ENCODE results near the gene EMCN.

The EMCN gene, protein sequence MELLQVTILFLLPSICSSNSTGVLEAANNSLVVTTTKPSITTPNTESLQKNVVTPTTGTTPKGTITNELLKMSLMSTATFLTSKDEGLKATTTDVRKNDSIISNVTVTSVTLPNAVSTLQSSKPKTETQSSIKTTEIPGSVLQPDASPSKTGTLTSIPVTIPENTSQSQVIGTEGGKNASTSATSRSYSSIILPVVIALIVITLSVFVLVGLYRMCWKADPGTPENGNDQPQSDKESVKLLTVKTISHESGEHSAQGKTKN

DNA sequence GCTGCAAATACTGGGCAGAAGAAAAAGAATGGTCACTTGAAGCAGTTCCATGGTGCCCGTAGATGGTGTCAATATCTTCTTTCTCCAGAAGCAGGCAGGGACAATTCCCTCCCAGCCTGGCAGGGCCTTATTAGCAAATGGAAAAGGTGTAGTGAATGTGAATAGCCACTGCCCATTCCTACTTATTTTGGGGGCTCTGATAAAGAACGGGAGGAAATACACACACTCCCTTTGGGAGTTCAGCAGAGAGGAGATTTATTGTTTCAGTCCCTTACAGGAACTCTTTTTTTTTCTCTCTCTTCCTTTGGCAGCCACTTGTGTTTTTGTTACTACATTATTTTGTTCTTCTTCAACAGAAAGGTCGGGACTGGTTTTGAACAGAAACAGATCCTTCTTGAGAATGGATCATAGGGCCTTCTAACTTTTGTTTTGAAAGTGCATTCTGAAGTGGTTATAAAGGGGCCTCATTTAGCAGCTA lies at the start of gene EMCN:
Gene EMCN, minus strand, starts transcription at position 159 of the 478 bp plus-strand sequence. Its CDS starts 108 bp downstream, at position 51.
- Histone ChIP-seq H3K27ac (ENCODE audit: low read depth in 2 of 2, low read length in 2 of 2) (no peak within 1 kb of the TSS), H3K36me3 (ENCODE audit: control insufficient read depth in 2 of 2, insufficient read depth in 2 of 2, low read length in 2 of 2) (no peaks in the 10 kb centered on the region), H3K27me3 (ENCODE audit: control insufficient read depth in 2 of 2, insufficient read depth in 2 of 2, low read length in 2 of 2) (no peaks in the 10 kb centered on the region), H3K9ac (ENCODE audit: low read depth in 1 of 2, low read length in 2 of 2) (no peak within 1 kb of the TSS), H3K4me3 (ENCODE audit: low read length in 2 of 2) (peak within 1 kb of the TSS in 1 of 2 donors; percentile 17), H3K9me3 (ENCODE audit: control insufficient read depth in 2 of 2, low read length in 2 of 2) (no peaks in the 10 kb centered on the region), H3K4me1 (ENCODE audit: control insufficient read depth in 2 of 2, insufficient read depth in 2 of 2, low read length in 2 of 2) (no peaks in the 10 kb centered on the region)

DNA sequence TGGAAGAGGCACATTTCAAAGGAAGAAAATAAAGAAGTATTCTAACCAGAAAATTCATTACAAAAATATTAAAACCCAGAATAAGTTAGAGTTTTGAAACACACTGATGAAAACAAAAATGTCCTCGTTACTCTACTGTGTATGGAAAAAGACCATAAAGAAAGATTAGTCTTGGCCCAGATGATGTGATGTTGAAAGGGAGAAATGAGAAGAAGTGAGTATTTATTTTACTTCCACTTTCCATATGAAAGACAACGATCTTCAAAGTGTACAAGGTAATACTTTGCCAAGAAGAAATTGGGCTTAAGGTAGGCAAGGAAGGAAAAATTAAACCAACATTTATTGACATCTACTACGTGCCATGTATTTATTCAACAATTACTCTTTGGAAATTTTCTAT lies 48.6 kb upstream of the EMCN start:
- H3K4me3 ChIP-seq (ENCODE audit: low read length in 2 of 2), result no peak overlapping the region
- H3K4me1 ChIP-seq (ENCODE audit: control insufficient read depth in 2 of 2, insufficient read depth in 2 of 2, low read length in 2 of 2), result no peaks in the 10 kb centered on the region
- no peaks in the 10 kb centered on the region for H3K9me3 ChIP-seq (ENCODE audit: control insufficient read depth in 2 of 2, low read length in 2 of 2)
- H3K36me3 ChIP-seq (ENCODE audit: control insufficient read depth in 2 of 2, insufficient read depth in 2 of 2, low read length in 2 of 2), result no peaks in the 10 kb centered on the region
- no peak overlapping the region for H3K9ac ChIP-seq (ENCODE audit: low read depth in 1 of 2, low read length in 2 of 2)
- H3K27me3 ChIP-seq (ENCODE audit: control insufficient read depth in 2 of 2, insufficient read depth in 2 of 2, low read length in 2 of 2), result no peaks in the 10 kb centered on the region
- no peak overlapping the region for H3K27ac ChIP-seq (ENCODE audit: low read depth in 2 of 2, low read length in 2 of 2)

DNA sequence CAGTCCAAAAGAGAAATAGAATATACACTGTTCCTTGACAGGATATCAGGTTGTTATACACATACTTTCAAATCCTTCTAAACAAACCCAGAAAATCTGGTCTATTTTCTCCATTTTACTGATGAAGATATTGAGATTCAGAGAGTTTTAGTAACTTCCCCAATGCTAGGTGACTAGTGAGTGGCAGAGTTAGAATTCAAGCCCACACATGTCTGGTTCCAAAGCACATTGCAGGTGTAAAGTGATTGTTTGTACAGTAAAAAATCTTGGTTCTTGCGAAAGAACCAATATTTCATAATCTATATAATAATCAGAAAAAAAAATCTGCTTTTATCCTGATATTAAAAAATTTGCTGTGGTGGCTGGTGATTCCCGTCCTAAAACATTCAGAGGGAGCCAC lies 39.5 kb upstream of the EMCN start:
- Histone ChIP-seq H3K9me3 (ENCODE audit: control insufficient read depth in 2 of 2, low read length in 2 of 2) (no peaks in the 10 kb centered on the region), H3K9ac (ENCODE audit: low read depth in 1 of 2, low read length in 2 of 2) (no peak overlapping the region), H3K4me1 (ENCODE audit: control insufficient read depth in 2 of 2, insufficient read depth in 2 of 2, low read length in 2 of 2) (no peaks in the 10 kb centered on the region), H3K27ac (ENCODE audit: low read depth in 2 of 2, low read length in 2 of 2) (no peak overlapping the region), H3K4me3 (ENCODE audit: low read length in 2 of 2) (no peak overlapping the region), H3K36me3 (ENCODE audit: control insufficient read depth in 2 of 2, insufficient read depth in 2 of 2, low read length in 2 of 2) (no peaks in the 10 kb centered on the region), H3K27me3 (ENCODE audit: control insufficient read depth in 2 of 2, insufficient read depth in 2 of 2, low read length in 2 of 2) (no peaks in the 10 kb centered on the region)

DNA sequence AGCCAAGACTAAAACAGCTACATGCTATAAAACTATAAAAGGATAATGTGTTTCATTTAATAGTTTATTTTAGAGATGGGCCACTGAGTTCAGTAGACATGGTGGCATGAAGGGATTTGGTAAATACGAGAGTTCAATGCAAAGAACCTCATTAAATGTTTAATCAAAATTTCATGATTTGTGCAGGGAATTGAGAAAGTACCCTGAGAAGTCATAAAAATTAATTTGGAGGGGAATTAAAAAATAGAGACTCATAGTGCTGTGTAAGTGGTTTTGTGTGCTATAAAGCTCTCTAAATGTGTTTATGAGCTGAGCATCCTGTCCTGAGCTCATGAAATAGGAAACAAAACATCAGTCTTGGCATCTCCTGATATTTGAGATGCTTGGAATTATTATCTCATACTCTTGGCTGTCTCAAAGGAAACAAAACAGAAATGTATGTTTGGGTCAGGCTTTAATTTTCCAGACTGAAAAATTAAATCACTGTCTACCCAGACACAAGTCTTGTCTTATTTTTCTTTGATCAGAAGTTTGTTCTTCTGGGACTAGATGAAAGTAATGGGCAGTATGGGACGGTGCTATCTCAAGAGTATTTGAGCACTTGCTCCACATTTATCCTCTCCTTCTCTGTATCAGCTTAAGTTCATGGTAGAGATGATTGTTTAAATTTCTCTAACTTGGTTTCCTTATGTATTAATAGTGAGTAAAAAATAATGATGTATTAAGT lies 38.0 kb upstream of the EMCN start:
- Histone ChIP-seq H3K9me3 (ENCODE audit: control insufficient read depth in 2 of 2, low read length in 2 of 2) (no peaks in the 10 kb centered on the region), H3K4me3 (ENCODE audit: low read length in 2 of 2) (no peak overlapping the region), H3K9ac (ENCODE audit: low read depth in 1 of 2, low read length in 2 of 2) (no peak overlapping the region), H3K27ac (ENCODE audit: low read depth in 2 of 2, low read length in 2 of 2) (no peak overlapping the region), H3K4me1 (ENCODE audit: control insufficient read depth in 2 of 2, insufficient read depth in 2 of 2, low read length in 2 of 2) (no peaks in the 10 kb centered on the region), H3K36me3 (ENCODE audit: control insufficient read depth in 2 of 2, insufficient read depth in 2 of 2, low read length in 2 of 2) (no peaks in the 10 kb centered on the region), H3K27me3 (ENCODE audit: control insufficient read depth in 2 of 2, insufficient read depth in 2 of 2, low read length in 2 of 2) (no peaks in the 10 kb centered on the region)

DNA sequence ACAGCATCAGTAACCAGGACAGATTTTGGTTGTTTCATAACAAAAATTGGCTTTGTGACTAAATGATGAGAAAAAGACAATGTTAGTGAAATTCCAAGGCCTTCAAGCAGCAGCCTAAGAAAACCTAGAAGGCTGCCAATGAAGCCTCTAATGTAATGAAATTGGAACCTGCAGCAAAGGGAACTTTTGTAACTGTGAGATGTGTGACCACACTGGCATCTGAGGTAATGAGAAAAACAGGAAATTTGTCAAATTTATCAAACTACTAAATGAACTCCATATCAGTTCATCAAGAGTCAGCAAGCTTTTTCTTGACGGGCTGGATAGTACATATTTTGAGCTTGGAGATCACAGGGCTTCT lies 30.4 kb upstream of the EMCN start:
- Histone ChIP-seq H3K4me3 (ENCODE audit: low read length in 2 of 2) (no peak overlapping the region), H3K9ac (ENCODE audit: low read depth in 1 of 2, low read length in 2 of 2) (no peak overlapping the region), H3K36me3 (ENCODE audit: control insufficient read depth in 2 of 2, insufficient read depth in 2 of 2, low read length in 2 of 2) (no peaks in the 10 kb centered on the region), H3K9me3 (ENCODE audit: control insufficient read depth in 2 of 2, low read length in 2 of 2) (no peaks in the 10 kb centered on the region), H3K4me1 (ENCODE audit: control insufficient read depth in 2 of 2, insufficient read depth in 2 of 2, low read length in 2 of 2) (no peaks in the 10 kb centered on the region), H3K27me3 (ENCODE audit: control insufficient read depth in 2 of 2, insufficient read depth in 2 of 2, low read length in 2 of 2) (no peaks in the 10 kb centered on the region), H3K27ac (ENCODE audit: low read depth in 2 of 2, low read length in 2 of 2) (no peak overlapping the region)

DNA sequence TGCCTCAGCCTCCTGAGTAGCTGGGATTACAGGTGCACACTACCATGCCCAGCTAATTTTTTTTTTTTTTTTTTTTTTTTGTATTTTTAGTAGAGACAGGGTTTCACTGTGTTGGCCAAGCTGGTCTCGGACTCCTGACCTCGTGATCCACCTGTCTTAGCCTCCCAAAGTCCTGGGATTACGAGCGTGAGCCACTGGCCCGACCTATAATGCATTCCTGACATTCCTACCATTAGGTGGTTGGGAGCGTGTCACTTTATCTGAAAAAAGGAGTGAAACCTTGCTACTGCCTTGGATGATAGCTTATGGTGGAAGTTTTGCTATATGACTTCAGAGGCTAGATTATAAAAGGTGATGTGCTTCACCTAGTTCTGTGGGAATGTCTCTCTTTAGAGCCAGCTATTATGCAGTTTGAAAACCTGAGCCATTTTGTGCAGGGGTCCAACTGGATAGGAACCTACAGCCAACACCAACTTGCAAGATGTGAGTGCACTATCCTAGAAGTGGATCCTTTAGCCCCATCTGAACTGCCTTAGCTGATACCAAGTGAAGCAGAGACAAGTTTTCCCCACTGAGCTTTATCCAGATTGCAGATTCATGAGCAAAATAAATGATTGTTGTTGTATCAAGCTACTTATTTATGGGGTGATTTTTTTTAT lies 29.8 kb upstream of the EMCN start:
- no peaks in the 10 kb centered on the region for H3K9me3 ChIP-seq (ENCODE audit: control insufficient read depth in 2 of 2, low read length in 2 of 2)
- no peak overlapping the region for H3K4me3 ChIP-seq (ENCODE audit: low read length in 2 of 2)
- no peaks in the 10 kb centered on the region for H3K4me1 ChIP-seq (ENCODE audit: control insufficient read depth in 2 of 2, insufficient read depth in 2 of 2, low read length in 2 of 2)

DNA sequence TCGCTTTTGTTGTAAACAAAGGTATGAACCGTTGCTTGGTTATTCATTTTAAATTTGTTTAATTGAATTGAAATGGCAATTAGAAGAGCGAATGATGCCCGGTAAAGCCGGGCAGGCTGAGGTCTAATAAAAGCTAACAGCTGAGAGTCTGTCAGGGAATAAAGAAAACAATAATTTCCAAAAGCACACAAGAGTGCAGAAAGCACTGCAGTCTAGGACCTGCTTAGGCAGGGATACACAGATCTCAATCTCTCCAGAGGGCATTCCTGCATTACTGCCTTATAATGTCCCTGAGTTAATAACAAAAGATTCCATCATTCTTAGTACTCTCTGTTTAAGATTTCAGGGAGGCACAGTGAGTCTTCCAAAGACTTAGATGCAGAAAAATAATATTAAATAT lies 27.6 kb upstream of the EMCN start:
- Histone ChIP-seq H3K4me1 (ENCODE audit: control insufficient read depth in 2 of 2, insufficient read depth in 2 of 2, low read length in 2 of 2) (no peaks in the 10 kb centered on the region), H3K27ac (ENCODE audit: low read depth in 2 of 2, low read length in 2 of 2) (no peak overlapping the region)

More for the DNA sequence above, 29.8 kb upstream of the EMCN start:
- Histone ChIP-seq H3K9ac (ENCODE audit: low read depth in 1 of 2, low read length in 2 of 2) (no peak overlapping the region), H3K27ac (ENCODE audit: low read depth in 2 of 2, low read length in 2 of 2) (no peak overlapping the region), H3K36me3 (ENCODE audit: control insufficient read depth in 2 of 2, insufficient read depth in 2 of 2, low read length in 2 of 2) (no peaks in the 10 kb centered on the region), H3K27me3 (ENCODE audit: control insufficient read depth in 2 of 2, insufficient read depth in 2 of 2, low read length in 2 of 2) (no peaks in the 10 kb centered on the region)

DNA sequence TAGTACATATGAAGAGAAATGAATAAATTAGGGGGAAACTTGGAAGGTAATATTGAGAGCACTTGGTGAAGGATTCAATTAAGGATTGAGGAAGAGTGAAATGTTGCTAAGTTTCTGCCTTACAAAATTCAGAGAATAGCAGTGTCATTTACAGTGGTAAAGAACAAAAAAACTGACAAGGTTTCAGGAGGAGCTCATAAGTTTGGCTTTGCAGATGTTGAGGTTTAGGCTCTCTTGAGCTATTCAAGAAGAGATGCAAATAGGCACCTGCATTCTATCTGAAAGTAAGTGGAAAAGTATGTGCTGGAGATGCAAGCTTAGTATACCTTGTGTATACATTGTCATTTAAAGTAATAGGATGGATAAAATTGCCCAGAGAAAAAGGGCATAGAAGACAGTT lies 22.3 kb upstream of the EMCN start:
- Histone ChIP-seq H3K27ac (ENCODE audit: low read depth in 2 of 2, low read length in 2 of 2) (no peak overlapping the region), H3K4me3 (ENCODE audit: low read length in 2 of 2) (no peak overlapping the region), H3K9me3 (ENCODE audit: control insufficient read depth in 2 of 2, low read length in 2 of 2) (no peaks in the 10 kb centered on the region), H3K4me1 (ENCODE audit: control insufficient read depth in 2 of 2, insufficient read depth in 2 of 2, low read length in 2 of 2) (no peaks in the 10 kb centered on the region), H3K27me3 (ENCODE audit: control insufficient read depth in 2 of 2, insufficient read depth in 2 of 2, low read length in 2 of 2) (no peaks in the 10 kb centered on the region), H3K36me3 (ENCODE audit: control insufficient read depth in 2 of 2, insufficient read depth in 2 of 2, low read length in 2 of 2) (no peaks in the 10 kb centered on the region), H3K9ac (ENCODE audit: low read depth in 1 of 2, low read length in 2 of 2) (no peak overlapping the region)

More for the DNA sequence above, 27.6 kb upstream of the EMCN start:
- Histone ChIP-seq H3K9me3 (ENCODE audit: control insufficient read depth in 2 of 2, low read length in 2 of 2) (no peaks in the 10 kb centered on the region), H3K4me3 (ENCODE audit: low read length in 2 of 2) (no peak overlapping the region), H3K9ac (ENCODE audit: low read depth in 1 of 2, low read length in 2 of 2) (no peak overlapping the region), H3K27me3 (ENCODE audit: control insufficient read depth in 2 of 2, insufficient read depth in 2 of 2, low read length in 2 of 2) (no peaks in the 10 kb centered on the region), H3K36me3 (ENCODE audit: control insufficient read depth in 2 of 2, insufficient read depth in 2 of 2, low read length in 2 of 2) (no peaks in the 10 kb centered on the region)

DNA sequence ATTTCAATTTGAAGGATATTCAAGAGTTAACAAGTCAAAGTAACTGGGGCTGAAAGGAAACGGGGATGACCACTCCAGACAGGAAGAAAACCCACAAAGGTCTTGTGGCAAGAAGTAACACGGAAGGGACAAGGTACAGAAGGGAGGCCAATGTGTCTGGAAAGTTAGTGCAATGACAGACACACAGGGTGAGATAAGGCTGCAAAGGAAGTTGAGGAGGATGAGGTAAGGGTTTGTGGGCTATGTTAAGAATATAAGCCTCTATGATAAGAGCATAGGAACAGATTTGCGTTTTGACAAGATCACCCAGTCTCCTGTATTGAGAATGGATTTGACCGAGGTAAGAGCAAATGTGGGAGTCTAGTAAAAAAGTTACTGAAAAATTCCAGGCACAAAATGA lies 21.9 kb upstream of the EMCN start:
- Histone ChIP-seq H3K4me1 (ENCODE audit: control insufficient read depth in 2 of 2, insufficient read depth in 2 of 2, low read length in 2 of 2) (no peaks in the 10 kb centered on the region), H3K4me3 (ENCODE audit: low read length in 2 of 2) (no peak overlapping the region), H3K9ac (ENCODE audit: low read depth in 1 of 2, low read length in 2 of 2) (no peak overlapping the region), H3K27ac (ENCODE audit: low read depth in 2 of 2, low read length in 2 of 2) (no peak overlapping the region), H3K9me3 (ENCODE audit: control insufficient read depth in 2 of 2, low read length in 2 of 2) (peaks cover 0 to 2% of the 10 kb centered on the region in 2 donors), H3K36me3 (ENCODE audit: control insufficient read depth in 2 of 2, insufficient read depth in 2 of 2, low read length in 2 of 2) (no peaks in the 10 kb centered on the region), H3K27me3 (ENCODE audit: control insufficient read depth in 2 of 2, insufficient read depth in 2 of 2, low read length in 2 of 2) (no peaks in the 10 kb centered on the region)

DNA sequence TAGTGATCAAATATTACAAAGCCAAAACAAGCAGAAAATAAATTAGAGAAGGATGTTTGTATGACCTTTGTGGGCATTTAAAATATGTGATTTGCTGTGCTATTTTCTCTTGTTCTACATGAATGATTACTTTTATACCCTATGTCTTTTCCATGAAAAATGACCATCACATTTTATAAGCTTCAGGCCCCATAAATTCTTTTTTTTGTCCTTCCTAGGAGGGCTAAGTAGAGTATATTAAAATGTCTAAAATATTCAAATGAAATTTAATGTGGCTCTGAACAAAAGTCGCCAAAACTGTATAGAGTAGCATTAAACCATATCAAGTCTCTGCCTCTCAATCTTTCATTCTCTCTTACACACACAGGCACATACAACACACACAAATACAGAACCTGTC lies 15.9 kb upstream of the EMCN start:
- Histone ChIP-seq H3K27ac (ENCODE audit: low read depth in 2 of 2, low read length in 2 of 2) (no peak overlapping the region), H3K27me3 (ENCODE audit: control insufficient read depth in 2 of 2, insufficient read depth in 2 of 2, low read length in 2 of 2) (no peaks in the 10 kb centered on the region), H3K4me1 (ENCODE audit: control insufficient read depth in 2 of 2, insufficient read depth in 2 of 2, low read length in 2 of 2) (no peaks in the 10 kb centered on the region), H3K9me3 (ENCODE audit: control insufficient read depth in 2 of 2, low read length in 2 of 2) (peaks cover 0 to 2% of the 10 kb centered on the region in 2 donors), H3K9ac (ENCODE audit: low read depth in 1 of 2, low read length in 2 of 2) (no peak overlapping the region), H3K4me3 (ENCODE audit: low read length in 2 of 2) (no peak overlapping the region), H3K36me3 (ENCODE audit: control insufficient read depth in 2 of 2, insufficient read depth in 2 of 2, low read length in 2 of 2) (no peaks in the 10 kb centered on the region)

All from mucosa of rectum (tissue), 2 donors.